ENCODE measurements around the gene SLX9. TPM values are rescaled to one million over a fixed set of nuclear protein-coding genes. Genes with fewer than 3 reads are reported as not detected.

Gene SLX9
- total and polyA plus RNA-seq, 8 donors: 5.4 to 83.4 (median 19.3) TPM

DNA sequence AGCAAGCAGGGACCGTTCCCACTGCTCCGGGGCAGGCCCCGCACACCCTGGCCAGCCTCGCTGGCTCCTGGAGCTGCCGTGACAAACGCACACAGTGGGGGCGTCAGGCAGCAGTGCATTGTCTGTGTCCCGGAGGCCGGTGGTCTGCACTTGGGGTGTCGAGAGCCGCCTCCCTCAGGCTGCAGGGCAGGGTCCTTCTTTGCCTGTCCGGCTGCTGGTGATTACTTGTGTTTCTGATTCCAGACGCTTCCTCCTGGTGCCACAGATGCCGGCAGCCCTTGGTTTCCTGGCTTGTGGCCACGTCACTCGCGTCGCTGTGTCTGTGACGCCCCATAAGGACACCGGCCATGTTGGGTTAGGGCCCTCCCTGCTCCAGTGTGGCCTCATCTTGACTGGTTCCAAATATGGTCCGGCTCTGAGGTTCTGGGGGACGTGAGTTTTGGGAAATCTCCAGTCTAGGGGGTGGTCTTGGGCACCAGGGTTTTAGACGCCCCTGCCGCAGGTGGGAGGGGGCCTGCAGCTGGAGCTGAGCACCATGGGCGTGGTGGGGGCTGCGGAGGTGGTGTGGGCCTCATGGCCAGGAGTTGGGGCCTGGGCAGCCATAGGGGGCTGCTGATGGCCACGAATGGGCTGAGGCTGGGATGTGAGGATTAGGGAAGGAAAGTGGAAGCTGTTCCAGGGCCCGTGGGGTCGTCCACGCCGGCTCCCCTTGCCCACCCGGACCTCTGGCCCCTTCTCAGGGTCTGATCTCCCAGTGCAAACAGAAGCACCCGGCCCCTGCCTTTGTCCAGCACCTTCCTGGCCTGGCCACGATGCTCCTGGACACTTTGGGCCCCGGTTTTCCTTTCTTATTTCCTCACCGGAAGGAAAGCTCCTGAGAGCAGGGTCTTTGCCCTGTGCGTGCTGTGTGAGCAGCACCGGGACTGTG, 41.0 kb downstream of the SLX9 start:
- Histone ChIP-seq H3K4me3 (no peak overlapping the region), H3K27ac (peak overlapping the region in 2 of 5 donors; percentile 17 to 49), H3K36me3 (peaks cover 4 to 23% (median 22%) of the 10 kb centered on the region in 4 donors), H3K4me1 (peaks cover 0 to 32% (median 9%) of the 10 kb centered on the region in 4 donors), H3K27me3 (no peaks in the 10 kb centered on the region), H3K9me3 (no peaks in the 10 kb centered on the region)
- WGBS, 5 donors: 76 to 87% (median 82%) methylated on average over 31 to 38 of the region's 38 CpGs
- intact Hi-C loops (cut with DNase I; ENCODE audit: low total_unique reads): no loop called here
- no peak for DNase-seq
- no peak for TF ChIP-seq POLR2AphosphoS5 (IDR thresholded peaks at IDR 0.05)
- TF ChIP-seq, protein P1, sequence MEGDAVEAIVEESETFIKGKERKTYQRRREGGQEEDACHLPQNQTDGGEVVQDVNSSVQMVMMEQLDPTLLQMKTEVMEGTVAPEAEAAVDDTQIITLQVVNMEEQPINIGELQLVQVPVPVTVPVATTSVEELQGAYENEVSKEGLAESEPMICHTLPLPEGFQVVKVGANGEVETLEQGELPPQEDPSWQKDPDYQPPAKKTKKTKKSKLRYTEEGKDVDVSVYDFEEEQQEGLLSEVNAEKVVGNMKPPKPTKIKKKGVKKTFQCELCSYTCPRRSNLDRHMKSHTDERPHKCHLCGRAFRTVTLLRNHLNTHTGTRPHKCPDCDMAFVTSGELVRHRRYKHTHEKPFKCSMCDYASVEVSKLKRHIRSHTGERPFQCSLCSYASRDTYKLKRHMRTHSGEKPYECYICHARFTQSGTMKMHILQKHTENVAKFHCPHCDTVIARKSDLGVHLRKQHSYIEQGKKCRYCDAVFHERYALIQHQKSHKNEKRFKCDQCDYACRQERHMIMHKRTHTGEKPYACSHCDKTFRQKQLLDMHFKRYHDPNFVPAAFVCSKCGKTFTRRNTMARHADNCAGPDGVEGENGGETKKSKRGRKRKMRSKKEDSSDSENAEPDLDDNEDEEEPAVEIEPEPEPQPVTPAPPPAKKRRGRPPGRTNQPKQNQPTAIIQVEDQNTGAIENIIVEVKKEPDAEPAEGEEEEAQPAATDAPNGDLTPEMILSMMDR (IDR thresholded peaks at IDR 0.05): no peak
- no peak for TF ChIP-seq POLR2A (IDR thresholded peaks at IDR 0.05)
- TF ChIP-seq EP300 (IDR thresholded peaks at IDR 0.05): no peak

DNA sequence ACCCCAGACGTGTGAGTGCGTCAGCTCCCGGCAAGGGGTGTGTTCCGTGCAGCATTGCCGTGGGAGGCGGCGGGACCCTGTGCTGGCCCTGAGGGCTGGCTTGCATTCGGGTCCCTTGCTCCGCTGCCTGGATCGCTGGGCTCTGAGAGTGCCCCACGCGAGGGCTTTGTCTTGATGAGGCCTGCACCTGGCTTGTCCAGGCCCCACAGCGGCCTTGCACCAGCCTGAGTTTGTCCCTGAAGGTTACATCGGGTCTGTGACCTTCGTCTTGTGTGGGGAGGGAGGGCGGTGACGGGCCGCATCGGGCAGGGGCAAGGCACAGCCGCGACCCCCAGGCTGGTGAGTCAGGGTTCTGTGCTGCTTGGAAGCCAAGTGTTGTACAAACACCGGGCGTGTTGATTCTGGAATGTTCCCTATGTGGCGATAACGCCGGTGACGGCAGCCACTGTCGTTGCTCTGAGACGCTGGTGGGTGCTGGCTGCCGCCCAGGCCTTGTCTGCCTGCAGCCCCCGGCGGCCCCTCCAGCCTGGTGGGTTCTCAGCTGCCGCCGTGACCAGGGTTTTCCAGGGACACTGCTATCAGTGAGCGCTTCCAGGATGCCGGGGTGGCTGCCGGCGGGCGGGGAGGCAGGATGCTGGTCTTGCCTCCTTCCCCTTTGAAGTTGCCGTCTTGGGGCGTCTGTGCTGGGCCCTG, 42.9 kb downstream of the SLX9 start:
- peak overlapping the region; percentile 22 to 64 (median 54) for H3K27ac ChIP-seq
- WGBS, 5 donors: 37 to 54% (median 45%) methylated on average over 17 to 41 of the region's 41 CpGs
- intact Hi-C loops (cut with DNase I; ENCODE audit: low total_unique reads): no loop called here

DNA sequence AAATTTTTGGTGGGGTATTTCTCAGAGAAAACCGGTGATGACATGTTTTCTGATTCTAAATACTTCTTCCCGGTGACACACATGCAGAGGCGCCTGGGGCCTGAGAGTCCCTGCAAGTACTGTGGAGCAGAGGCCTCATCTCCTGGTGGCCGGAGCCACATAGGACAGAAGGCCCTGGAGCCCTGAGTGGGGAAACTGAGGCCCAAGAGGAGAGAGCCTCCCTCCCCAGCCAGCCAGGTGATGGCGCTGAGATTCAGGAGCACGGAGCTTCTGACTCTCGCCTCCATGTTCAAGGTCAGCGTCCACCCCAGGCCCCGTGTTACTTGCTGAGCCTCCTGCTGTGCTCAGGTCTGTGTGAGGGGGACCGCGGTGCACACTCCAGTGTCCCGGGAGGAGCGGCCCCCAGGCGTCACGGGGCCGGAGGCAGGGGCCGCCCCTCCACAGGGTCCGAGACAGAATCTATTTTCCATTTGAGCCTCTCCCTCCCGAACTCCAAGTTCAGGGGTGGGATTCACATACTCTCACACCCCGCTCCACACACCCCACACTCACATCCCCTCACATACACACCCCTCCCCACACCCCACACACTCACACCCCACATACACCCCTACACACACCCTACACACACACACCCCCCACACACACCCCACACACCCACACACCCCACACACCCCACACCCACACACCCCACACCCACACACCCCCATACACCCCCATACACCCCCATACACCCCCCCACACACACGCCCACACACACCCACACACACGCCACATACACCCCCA, 43.8 kb downstream of the SLX9 start:
- WGBS, 5 donors: 91 to 95% (median 93%) methylated on average over 14 to 20 of the region's 22 CpGs
- Histone ChIP-seq H3K4me1 (peaks cover 0 to 44% (median 14%) of the 10 kb centered on the region in 4 donors), H3K4me3 (no peak overlapping the region), H3K9me3 (no peaks in the 10 kb centered on the region), H3K27me3 (no peaks in the 10 kb centered on the region), H3K27ac (peak overlapping the region in 3 of 5 donors; percentile 32 to 64 (median 54)), H3K36me3 (no peaks in the 10 kb centered on the region)
- intact Hi-C loops (cut with DNase I; ENCODE audit: low total_unique reads): no loop called here
- DNase-seq: no peak
- TF ChIP-seq POLR2A (IDR thresholded peaks at IDR 0.05): no peak
- TF ChIP-seq EP300 (IDR thresholded peaks at IDR 0.05): no peak
- TF ChIP-seq POLR2AphosphoS5 (IDR thresholded peaks at IDR 0.05): no peak
- TF ChIP-seq, protein P1 (IDR thresholded peaks at IDR 0.05): no peak

More for the DNA sequence above, 42.9 kb downstream of the SLX9 start:
- Histone ChIP-seq H3K36me3 (peaks cover 0 to 4% (median 4%) of the 10 kb centered on the region in 4 donors), H3K4me3 (no peak overlapping the region), H3K9me3 (no peaks in the 10 kb centered on the region), H3K27me3 (no peaks in the 10 kb centered on the region), H3K4me1 (peaks cover 0 to 35% (median 9%) of the 10 kb centered on the region in 4 donors)
- DNase-seq: peak; percentile 73 to 92
- TF ChIP-seq EP300 (IDR thresholded peaks at IDR 0.05): peak; percentile 79
- no peak for TF ChIP-seq POLR2A (IDR thresholded peaks at IDR 0.05)
- TF ChIP-seq, protein P1 (IDR thresholded peaks at IDR 0.05): no peak
- TF ChIP-seq POLR2AphosphoS5 (IDR thresholded peaks at IDR 0.05): peak in 2 of 3 donors; percentile 4 to 51

DNA sequence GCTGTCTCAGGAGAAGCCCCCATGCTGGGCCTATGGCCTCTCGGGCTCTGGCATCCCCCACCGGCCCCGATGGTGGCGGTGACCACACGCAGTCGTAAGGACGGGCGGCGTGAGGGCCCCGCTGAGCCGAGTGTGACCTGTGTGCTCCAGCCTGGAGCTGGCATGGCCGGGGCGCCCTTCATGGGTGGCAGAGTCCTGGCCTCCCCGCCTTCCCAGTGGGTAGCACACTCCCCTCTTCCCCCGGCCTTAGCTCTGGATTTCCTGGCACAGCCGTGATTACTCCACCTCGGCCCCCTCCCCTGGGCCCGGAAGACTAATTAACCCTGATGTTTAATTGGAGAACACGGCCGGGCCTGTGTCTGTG, 44.6 kb downstream of the SLX9 start:
- intact Hi-C loops (cut with DNase I; ENCODE audit: low total_unique reads): no loop called here
- Histone ChIP-seq H3K36me3 (no peaks in the 10 kb centered on the region), H3K4me3 (no peak overlapping the region), H3K27ac (peak overlapping the region in 3 of 5 donors; percentile 16 to 75 (median 52)), H3K9me3 (no peaks in the 10 kb centered on the region), H3K4me1 (peaks cover 4 to 52% (median 18%) of the 10 kb centered on the region in 4 donors), H3K27me3 (no peaks in the 10 kb centered on the region)
- 63 to 74% (median 71%) methylated on average over 20 of the region's 20 CpGs for WGBS, 5 donors
- no peak for DNase-seq
- no peak for TF ChIP-seq EP300 (IDR thresholded peaks at IDR 0.05)
- TF ChIP-seq, protein P1 (IDR thresholded peaks at IDR 0.05): no peak
- no peak for TF ChIP-seq POLR2AphosphoS5 (IDR thresholded peaks at IDR 0.05)
- no peak for TF ChIP-seq POLR2A (IDR thresholded peaks at IDR 0.05)

All from stomach (tissue), 9 donors.